HCT116 (cell line): ENCODE data around the gene CEP120.

ENCODE experiments used
- CTCF ChIP-seq, 3 experiments: fragments of 200-600 bp in 1 of 3; sonication (generic) in 1 of 3; IDR thresholded peaks in 2 of 3; conservative IDR thresholded peaks in 1 of 3; 2 replicates each; pipeline ENCODE4 v1.5.1; 2012 to 2017; ENCODE audit warnings: low read depth in 2 of 3, low read length in 2 of 3, antibody characterized with exemption in 1 of 3, borderline replicate concordance in 1 of 3, control low read depth in 1 of 3, mild to moderate bottlenecking in 1 of 3, mixed read lengths in 1 of 3, mixed run types in 1 of 3, moderate library complexity in 1 of 3; ENCODE audit not compliant: insufficient read depth in 1 of 3
- EZH2 ChIP-seq: fragments of 200-600 bp; sonication (generic); IDR thresholded peaks from 2 replicates; pipeline ENCODE4 v1.6.1; 2017; ENCODE audit warnings: antibody characterized with exemption, mixed run types
- JUND ChIP-seq: IDR thresholded peaks from 2 replicates; pipeline ENCODE4 v1.6.1; 2012
- REST ChIP-seq: IDR thresholded peaks from 2 replicates; pipeline ENCODE4 v1.6.1; 2012; ENCODE audit warnings: low read depth

GRCh38 chr5:123358304-123358703, 64.9 kb downstream of the CEP120 start:
- TF ChIP-seq CTCF (IDR thresholded peaks at IDR 0.05 in 2 of 3, conservative IDR thresholded peaks at IDR 0.05 in 1 of 3; ENCODE audit: borderline replicate concordance in 1 of 3, insufficient read depth in 1 of 3, low read depth in 2 of 3, low read length in 2 of 3) (no peak), REST (no peak), EZH2 (no peak), JUND (no peak)
